ENCODE data around the gene EPX. TPM values are rescaled to one million over a fixed set of nuclear protein-coding genes. Genes with fewer than 3 reads are reported as not detected.
A peak's percentile ranks its signal among the peaks of the same experiment; 100 is the strongest.

EPX gene
- total RNA-seq, 2 experiments from 2014 or later: not detected

GRCh38 chr17:58158181-58158580 is 34.3 kb upstream of the EPX start:
- TF ChIP-seq, protein P1, sequence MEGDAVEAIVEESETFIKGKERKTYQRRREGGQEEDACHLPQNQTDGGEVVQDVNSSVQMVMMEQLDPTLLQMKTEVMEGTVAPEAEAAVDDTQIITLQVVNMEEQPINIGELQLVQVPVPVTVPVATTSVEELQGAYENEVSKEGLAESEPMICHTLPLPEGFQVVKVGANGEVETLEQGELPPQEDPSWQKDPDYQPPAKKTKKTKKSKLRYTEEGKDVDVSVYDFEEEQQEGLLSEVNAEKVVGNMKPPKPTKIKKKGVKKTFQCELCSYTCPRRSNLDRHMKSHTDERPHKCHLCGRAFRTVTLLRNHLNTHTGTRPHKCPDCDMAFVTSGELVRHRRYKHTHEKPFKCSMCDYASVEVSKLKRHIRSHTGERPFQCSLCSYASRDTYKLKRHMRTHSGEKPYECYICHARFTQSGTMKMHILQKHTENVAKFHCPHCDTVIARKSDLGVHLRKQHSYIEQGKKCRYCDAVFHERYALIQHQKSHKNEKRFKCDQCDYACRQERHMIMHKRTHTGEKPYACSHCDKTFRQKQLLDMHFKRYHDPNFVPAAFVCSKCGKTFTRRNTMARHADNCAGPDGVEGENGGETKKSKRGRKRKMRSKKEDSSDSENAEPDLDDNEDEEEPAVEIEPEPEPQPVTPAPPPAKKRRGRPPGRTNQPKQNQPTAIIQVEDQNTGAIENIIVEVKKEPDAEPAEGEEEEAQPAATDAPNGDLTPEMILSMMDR (IDR thresholded peaks at IDR 0.05): no peak
- H3K4me3 Mint-ChIP-seq: no peak overlapping the region
- H3K36me3 Mint-ChIP-seq (ENCODE audit: low read depth): no peaks in the 10 kb centered on the region
- DNase-seq: no peak
- ChIA-PET CTCF (interaction anchor here (0.6 kb wide), 1 partner anchor 288 kb away, joined by 4 read pairs; no protein-coding TSS in a partner anchor), POLR2A (interaction anchor here (1.0 kb wide), 1 partner anchor 91 kb away, joined by 3 read pairs; no protein-coding TSS in a partner anchor)
- no peaks in the 10 kb centered on the region for H3K9me3 Mint-ChIP-seq
- H3K27ac Mint-ChIP-seq: no peak overlapping the region
- H3K4me1 Mint-ChIP-seq (ENCODE audit: low read depth): peaks cover 29% of the 10 kb centered on the region
- intact Hi-C loops (cut with micrococcal nuclease): no loop called here
- no peaks in the 10 kb centered on the region for H3K27me3 Mint-ChIP-seq
- ATAC-seq: no peak

- DNase-seq: no peak
- TF ChIP-seq, protein P1 (IDR thresholded peaks at IDR 0.05): no peak
- peaks cover 7% of the 10 kb centered on the region for H3K4me1 Mint-ChIP-seq (ENCODE audit: low read depth)
- intact Hi-C loops (cut with micrococcal nuclease): no loop called here
- POLR2A ChIA-PET: no interaction called here
- H3K9me3 Mint-ChIP-seq: no peaks in the 10 kb centered on the region
- H3K27me3 Mint-ChIP-seq: no peaks in the 10 kb centered on the region
- no peak overlapping the region for H3K27ac Mint-ChIP-seq
- no peak for ATAC-seq
- H3K36me3 Mint-ChIP-seq (ENCODE audit: low read depth): no peaks in the 10 kb centered on the region
- CTCF ChIA-PET: interaction anchor here (1.8 kb wide), 1 partner anchor 11 kb away, joined by 5 read pairs; no protein-coding TSS in a partner anchor
- H3K4me3 Mint-ChIP-seq: no peak overlapping the region
Observed at GRCh38 chr17:58161566-58161965, 31.0 kb upstream of the EPX start.

DNA sequence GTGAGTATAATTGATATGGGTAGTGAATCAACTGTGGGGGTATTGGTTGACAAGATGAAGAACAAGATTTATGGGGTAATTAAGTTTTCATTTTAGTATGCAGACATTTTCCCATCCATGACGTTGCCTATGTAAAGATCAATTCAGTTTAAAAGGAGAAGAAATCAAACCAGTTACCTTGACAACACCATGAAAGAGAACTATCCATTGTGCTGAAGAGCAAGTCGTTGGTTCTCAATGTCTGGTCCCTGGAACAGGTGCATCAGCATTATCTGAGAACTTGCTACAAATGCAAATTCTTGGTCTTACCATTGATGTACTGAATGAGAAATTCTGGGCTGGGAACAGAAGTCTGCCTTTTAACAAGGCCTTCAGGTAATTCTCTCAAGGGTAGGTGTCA is 26.5 kb upstream of the EPX start:
- POLR2A ChIA-PET: interaction anchor here (1.0 kb wide), 1 partner anchor 9 kb away, joined by 3 read pairs; no protein-coding TSS in a partner anchor
- DNase-seq: no peak
- no peaks in the 10 kb centered on the region for H3K27me3 Mint-ChIP-seq
- no peak overlapping the region for H3K27ac Mint-ChIP-seq
- H3K9me3 Mint-ChIP-seq: no peaks in the 10 kb centered on the region
- CTCF ChIA-PET: interaction anchor here (1.0 to 1.9 kb wide), 3 partner anchors 44 to 152 kb away, joined by 3 to 5 read pairs (median 3); no protein-coding TSS in a partner anchor
- TF ChIP-seq, protein P1 (IDR thresholded peaks at IDR 0.05): no peak
- no peak overlapping the region for H3K4me3 Mint-ChIP-seq
- intact Hi-C loops (cut with micrococcal nuclease): no loop called here
- no peak for ATAC-seq
- H3K4me1 Mint-ChIP-seq (ENCODE audit: low read depth): peaks cover 24% of the 10 kb centered on the region
- no peaks in the 10 kb centered on the region for H3K36me3 Mint-ChIP-seq (ENCODE audit: low read depth)

DNA sequence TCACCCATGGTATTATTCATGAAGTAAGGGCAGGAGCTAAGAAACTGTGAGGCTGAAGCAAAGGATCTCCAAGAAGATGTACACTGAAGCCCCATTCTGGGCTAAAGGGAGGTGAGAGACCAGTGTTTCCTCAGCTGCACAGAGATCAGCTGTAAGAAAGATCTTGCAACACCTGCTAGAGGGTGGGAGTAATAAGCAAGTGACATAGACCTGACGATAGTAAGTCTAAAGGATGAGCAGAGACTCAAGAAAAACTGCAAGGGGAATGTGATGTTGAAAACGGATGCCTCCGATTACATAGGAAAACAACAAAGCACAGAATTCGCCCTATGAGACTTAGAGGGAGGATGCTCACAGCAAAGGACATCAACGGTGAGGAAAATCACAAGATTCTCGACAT is 25.8 kb upstream of the EPX start, which contains the start of gene OR4D2:
TSS of gene OR4D2 (plus strand) at position 301 of the 400 bp plus-strand sequence. CDS start 2,674 bp downstream, outside the sequence.
- intact Hi-C loops (cut with micrococcal nuclease): no loop called here
- no peak for ATAC-seq
- no peak for DNase-seq
- ChIA-PET POLR2A (no interaction called here), CTCF (interaction anchor here (1.0 kb wide), 1 partner anchor 55 kb away, joined by 3 read pairs; no protein-coding TSS in a partner anchor)
- no peaks in the 10 kb centered on the region for H3K27me3 Mint-ChIP-seq
- no peak within 1 kb of the TSS for H3K4me3 Mint-ChIP-seq
- TF ChIP-seq, protein P1 (IDR thresholded peaks at IDR 0.05): no peak
- H3K27ac Mint-ChIP-seq: no peak within 1 kb of the TSS
- no peaks in the 10 kb centered on the region for H3K9me3 Mint-ChIP-seq
- peaks cover 29% of the 10 kb centered on the region for H3K4me1 Mint-ChIP-seq (ENCODE audit: low read depth)
- no peaks in the 10 kb centered on the region for H3K36me3 Mint-ChIP-seq (ENCODE audit: low read depth)

- no peak for DNase-seq
- ChIA-PET CTCF (interaction anchor here (0.8 to 4.3 kb wide), 14 partner anchors 11 to 337 kb away, joined by 3 to 71 read pairs (median 6); no protein-coding TSS in a partner anchor), POLR2A (interaction anchor here (0.6 to 1.8 kb wide), 5 partner anchors 14 to 293 kb away, joined by 3 to 7 read pairs (median 4); partner anchors contain the start of gene SRSF1)
- Mint-ChIP-seq H3K27ac (peak overlapping the region; percentile 39), H3K4me3 (no peak overlapping the region), H3K9me3 (no peaks in the 10 kb centered on the region), H3K4me1 (ENCODE audit: low read depth) (peaks cover 39% of the 10 kb centered on the region), H3K27me3 (no peaks in the 10 kb centered on the region), H3K36me3 (ENCODE audit: low read depth) (no peaks in the 10 kb centered on the region)
- TF ChIP-seq, protein P1 (IDR thresholded peaks at IDR 0.05): no peak
- intact Hi-C loops (cut with micrococcal nuclease): loop anchor here (5.0 kb wide), 1 partner anchor 308 kb away; no protein-coding TSS in a partner anchor
- no peak for ATAC-seq
Observed at GRCh38 chr17:58170622-58171021, 21.9 kb upstream of the EPX start.
